HG03097 (cell line): Measurements from ENCODE around the gene LZTS2.

Experiments used
- ATAC-seq: cut with Tn5 transposase; IDR thresholded peaks from one replicate; pipeline ENCODE4 v1.9.1; 2021; ENCODE audit not compliant: unreplicated experiment, low FRiP score

Gene LZTS2

GRCh38 chr10:100997360-100998182, 2.0 kb upstream of the LZTS2 start:
- ATAC-seq: no peak

GRCh38 chr10:100998183-100998990, 1.2 kb upstream of the LZTS2 start:
- ATAC-seq: no peak

- ATAC-seq: peak; percentile 53
Observed at GRCh38 chr10:100998991-100999741, 442 bp upstream of the LZTS2 start.

GRCh38 chr10:101000127-101000914, 713 bp downstream of the LZTS2 start:
- ATAC-seq: no peak

GRCh38 chr10:101000915-101001658, 1.5 kb downstream of the LZTS2 start:
- no peak for ATAC-seq

GRCh38 chr10:101001659-101002035, 2.0 kb downstream of the LZTS2 start:
- ATAC-seq: no peak

GRCh38 chr10:101002456-101002855, 2.8 kb downstream of the LZTS2 start:
- ATAC-seq: no peak

- no peak for ATAC-seq
Observed at GRCh38 chr10:101003639-101004206, 4.1 kb downstream of the LZTS2 start.

GRCh38 chr10:101005361-101005760, 5.8 kb downstream of the LZTS2 start:
- ATAC-seq: no peak

- no peak for ATAC-seq
Observed at GRCh38 chr10:101005869-101006567, 6.4 kb downstream of the LZTS2 start.

- ATAC-seq: no peak
Observed at GRCh38 chr10:101006593-101007098, 7.0 kb downstream of the LZTS2 start.

GRCh38 chr10:101007099-101007711, 7.6 kb downstream of the LZTS2 start:
- ATAC-seq: no peak

GRCh38 chr10:101007915-101008822, 8.6 kb downstream of the LZTS2 start:
- ATAC-seq: no peak

- no peak for ATAC-seq
Observed at GRCh38 chr10:101008823-101009423, 9.3 kb downstream of the LZTS2 start.

- no peak for ATAC-seq
Observed at GRCh38 chr10:101010329-101010728, 10.7 kb downstream of the LZTS2 start.

GRCh38 chr10:101011517-101012423, 12.2 kb downstream of the LZTS2 start:
- no peak for ATAC-seq
